Memory B cell (primary cell): Measurements from ENCODE around the gene SLC33A1.
A peak's percentile ranks its signal among the peaks of the same experiment; 100 is the strongest.
"Not testable (repeated sequence)": the region's sequence is repeated elsewhere in the genome, so short reads cannot be mapped to it uniquely, and the experiment has no call there.

Source experiments
- ATAC-seq: fragments of 150-1000 bp; cut with Tn5 transposase; 2 replicates; pipeline ENCODE4 v1.10.0; 2021; ENCODE audit warnings: low read depth, mild to moderate bottlenecking, moderate library complexity
- DNase-seq, 2 donors: peaks; one replicate each; pipeline ENCODE4 v3.0.0; 2022; ENCODE audit warnings: low spot score in 2 of 2
- H3K27ac Mint-ChIP-seq: one replicate; pipeline ENCODE4 v1.8.0; 2022; ENCODE audit warnings: mild to moderate bottlenecking, moderate library complexity, mixed read lengths
- H3K27me3 Mint-ChIP-seq: one replicate; pipeline ENCODE4 v1.8.0; 2022; ENCODE audit warnings: mixed read lengths
- H3K36me3 Mint-ChIP-seq: one replicate; pipeline ENCODE4 v1.8.0; 2022; ENCODE audit warnings: mild to moderate bottlenecking, mixed read lengths
- H3K4me1 Mint-ChIP-seq: one replicate; pipeline ENCODE4 v1.8.0; 2022; ENCODE audit warnings: mixed read lengths
- H3K4me3 Mint-ChIP-seq: one replicate; pipeline ENCODE4 v1.8.0; 2022; ENCODE audit warnings: mild to moderate bottlenecking, moderate library complexity, mixed read lengths
- H3K9me3 Mint-ChIP-seq: one replicate; pipeline ENCODE4 v1.8.0; 2022; ENCODE audit warnings: mixed read lengths

The SLC33A1 gene

GRCh38 chr3:155871746-155872158 lies 17.5 kb upstream of the SLC33A1 start:
- ATAC-seq (no peak), DNase-seq (no peak)
- Mint-ChIP-seq H3K27ac (peak overlapping the region; percentile 87), H3K9me3 (no peaks in the 10 kb centered on the region), H3K4me1 (peaks cover 18% of the 10 kb centered on the region), H3K27me3 (no peaks in the 10 kb centered on the region), H3K4me3 (peak overlapping the region; percentile 99), H3K36me3 (no peaks in the 10 kb centered on the region)

GRCh38 chr3:155870945-155871745 lies 16.9 kb upstream of the SLC33A1 start:
- Mint-ChIP-seq H3K4me1 (peaks cover 16% of the 10 kb centered on the region), H3K27me3 (no peaks in the 10 kb centered on the region), H3K9me3 (no peaks in the 10 kb centered on the region), H3K36me3 (no peaks in the 10 kb centered on the region), H3K27ac (peak overlapping the region; percentile 87), H3K4me3 (peak overlapping the region; percentile 99)
- peak; percentile 5 to 39 for DNase-seq
- peak; percentile 14 for ATAC-seq

- Mint-ChIP-seq H3K4me1 (peaks cover 12% of the 10 kb centered on the region), H3K27ac (peak within 1 kb of the TSS; percentile 87), H3K4me3 (peak within 1 kb of the TSS; percentile 99), H3K9me3 (no peaks in the 10 kb centered on the region), H3K27me3 (no peaks in the 10 kb centered on the region), H3K36me3 (no peaks in the 10 kb centered on the region)
- ATAC-seq (peak; percentile 91), DNase-seq (peak; percentile 97)
Observed at GRCh38 chr3:155870133-155870944, 16.1 kb upstream of the SLC33A1 start, which contains the start of gene GMPS. GMPS (plus strand) TSS chr3:155870650; CDS start chr3:155870871, 221 bp downstream.

GRCh38 chr3:155869691-155870090 lies 15.5 kb upstream of the SLC33A1 start:
- Mint-ChIP-seq H3K4me3 (peak overlapping the region; percentile 95), H3K36me3 (no peaks in the 10 kb centered on the region), H3K9me3 (no peaks in the 10 kb centered on the region), H3K4me1 (peaks cover 12% of the 10 kb centered on the region), H3K27me3 (no peaks in the 10 kb centered on the region), H3K27ac (peak overlapping the region; percentile 79)
- DNase-seq (no peak), ATAC-seq (no peak)

GRCh38 chr3:155863072-155863784 lies 9.0 kb upstream of the SLC33A1 start:
- ATAC-seq (no peak), DNase-seq (no peak)
- Mint-ChIP-seq H3K4me3 (no peak overlapping the region), H3K36me3 (no peaks in the 10 kb centered on the region), H3K4me1 (peaks cover 2% of the 10 kb centered on the region), H3K27ac (no peak overlapping the region), H3K9me3 (no peaks in the 10 kb centered on the region), H3K27me3 (no peaks in the 10 kb centered on the region)

- H3K27ac Mint-ChIP-seq, H3K27me3 Mint-ChIP-seq, H3K4me1 Mint-ChIP-seq, H3K36me3 Mint-ChIP-seq, H3K9me3 Mint-ChIP-seq, DNase-seq: not testable (repeated sequence)
- peak; percentile 26 for ATAC-seq
- H3K4me3 Mint-ChIP-seq = peak overlapping the region; percentile 41
Observed at GRCh38 chr3:155862290-155862982, 8.2 kb upstream of the SLC33A1 start.

GRCh38 chr3:155861476-155862183 lies 7.4 kb upstream of the SLC33A1 start:
- Mint-ChIP-seq H3K36me3 (no peaks in the 10 kb centered on the region), H3K4me3 (no peak overlapping the region), H3K9me3 (no peaks in the 10 kb centered on the region), H3K27ac (no peak overlapping the region), H3K27me3 (no peaks in the 10 kb centered on the region), H3K4me1 (peaks cover 2% of the 10 kb centered on the region)
- ATAC-seq = no peak
- no peak for DNase-seq

GRCh38 chr3:155860424-155860823 lies 6.2 kb upstream of the SLC33A1 start:
- ATAC-seq, H3K9me3 Mint-ChIP-seq, H3K4me3 Mint-ChIP-seq, H3K4me1 Mint-ChIP-seq, DNase-seq, H3K27ac Mint-ChIP-seq, H3K27me3 Mint-ChIP-seq, H3K36me3 Mint-ChIP-seq: not testable (repeated sequence)

- Mint-ChIP-seq H3K27ac (no peak overlapping the region), H3K4me1 (peaks cover 4% of the 10 kb centered on the region), H3K27me3 (no peaks in the 10 kb centered on the region), H3K4me3 (no peak overlapping the region), H3K9me3 (no peaks in the 10 kb centered on the region), H3K36me3 (no peaks in the 10 kb centered on the region)
- peak; percentile 50 for ATAC-seq
- DNase-seq = no peak
Observed at GRCh38 chr3:155859859-155860258, 5.6 kb upstream of the SLC33A1 start.

GRCh38 chr3:155853214-155854140 lies 750 bp downstream of the SLC33A1 start:
- H3K36me3 Mint-ChIP-seq = peaks cover 2% of the 10 kb centered on the region
- H3K27me3 Mint-ChIP-seq = no peaks in the 10 kb centered on the region
- ATAC-seq (no peak), DNase-seq (peak in 1 of 2 donors; percentile 30)
- peak overlapping the region; percentile 98 for H3K27ac Mint-ChIP-seq
- H3K4me1 Mint-ChIP-seq = peaks cover 22% of the 10 kb centered on the region
- H3K4me3 Mint-ChIP-seq = peak overlapping the region; percentile 94
- no peaks in the 10 kb centered on the region for H3K9me3 Mint-ChIP-seq

GRCh38 chr3:155852341-155852740 lies 1.9 kb downstream of the SLC33A1 start:
- ATAC-seq (no peak), DNase-seq (no peak)
- H3K4me1 Mint-ChIP-seq = peaks cover 27% of the 10 kb centered on the region
- H3K4me3 Mint-ChIP-seq = peak overlapping the region; percentile 94
- peaks cover 6% of the 10 kb centered on the region for H3K36me3 Mint-ChIP-seq
- no peaks in the 10 kb centered on the region for H3K27me3 Mint-ChIP-seq
- no peaks in the 10 kb centered on the region for H3K9me3 Mint-ChIP-seq
- no peak overlapping the region for H3K27ac Mint-ChIP-seq

GRCh38 chr3:155849404-155849803 lies 4.8 kb downstream of the SLC33A1 start:
- H3K27ac Mint-ChIP-seq, ATAC-seq, H3K27me3 Mint-ChIP-seq, DNase-seq, H3K36me3 Mint-ChIP-seq, H3K9me3 Mint-ChIP-seq, H3K4me3 Mint-ChIP-seq: not testable (repeated sequence)
- H3K4me1 Mint-ChIP-seq = peaks cover 28% of the 10 kb centered on the region
